K562 (cell line): Measurements from ENCODE around the gene SCRN2. TPM values are rescaled to one million over a fixed set of nuclear protein-coding genes. Genes with fewer than 3 reads are reported as not detected.

Experiments used
- ATAC-seq: fragments of 200-7000 bp; cut with Tn5 transposase; 3 replicates; pipeline ENCODE4 v1.9.1; 2020; ENCODE audit warnings: moderate library complexity
- BruUV-seq: library from RNA; stranded (reverse); fragments of 400-500 nt; replicated peaks from 2 replicates; lab custom pipeline; 2021; lab: Mats Ljungman, UMichigan
- CTCF ChIA-PET: fragments of 300-600 bp; formaldehyde crosslinking; extraction: SDS; loops from one replicate; lab custom pipeline; 2021; ENCODE audit warnings: low intra/inter-chr PET ratio; lab: Yijun Ruan, JAX
- POLR2A ChIA-PET: fragments of 300-600, 350-650 bp; sonication (Branson Sonifier 250); formaldehyde crosslinking; extraction: SDS; loops from one replicate; lab custom pipeline; 2021; ENCODE audit warnings: antibody characterized with exemption, inconsistent platforms; lab: Yijun Ruan, JAX
- DNase-seq, 4 experiments: peaks; one replicate each; pipeline versions ENCODE4 v3.0.0 to v3.0.0-alpha.2; 2011 to 2018; ENCODE audit warnings: low spot score in 3 of 4, mixed read lengths in 3 of 4; ENCODE audit errors: extremely low read depth in 1 of 4
- FAIRE-seq: peaks from 2 replicates; lab custom pipeline; 2011; peaks lifted over from hg19 to GRCh38; lab: Jason Lieb, UNC
- H2AFZ ChIP-seq: 2 replicates; pipeline ENCODE4 v1.6.0; 2011; ENCODE audit warnings: low read depth, low read length, control low read depth, inconsistent platforms
- H3K27ac ChIP-seq: fragments of 200-600 bp; 3 replicates; pipeline ENCODE4 v1.8.0; 2011; ENCODE audit warnings: low read depth, mild to moderate bottlenecking, control low read depth, inconsistent platforms, low read length, moderate library complexity, mixed read lengths; ENCODE audit errors: extremely low read depth
- H3K27me3 ChIP-seq, 2 experiments: fragments of 300-600 bp in 1 of 2; 2 replicates in 1 of 2; 3 replicates in 1 of 2; pipeline versions ENCODE4 v1.6.0 to v1.8.0; 2011; ENCODE audit warnings: inconsistent platforms in 2 of 2, low read length in 2 of 2, mild to moderate bottlenecking in 1 of 2, mixed read lengths in 1 of 2, moderate library complexity in 1 of 2; ENCODE audit not compliant: control insufficient read depth in 2 of 2, insufficient read depth in 2 of 2
- H3K36me3 ChIP-seq: fragments of 300-600 bp; 3 replicates; pipeline ENCODE4 v1.8.0; 2011; ENCODE audit warnings: mild to moderate bottlenecking, low read length, inconsistent platforms; ENCODE audit not compliant: control insufficient read depth, insufficient read depth
- H3K4me1 ChIP-seq, 2 experiments: fragments of 200-600 bp in 1 of 2; replicated peaks in 1 of 2; 2 replicates in 1 of 2; 3 replicates in 1 of 2; pipeline versions ENCODE4 v1.5.1 to v1.8.0; 2011; ENCODE audit warnings: inconsistent platforms in 2 of 2, low read length in 2 of 2, mild to moderate bottlenecking in 1 of 2, mixed read lengths in 1 of 2, moderate library complexity in 1 of 2; ENCODE audit not compliant: control insufficient read depth in 2 of 2, insufficient read depth in 2 of 2
- H3K4me2 ChIP-seq: 2 replicates; pipeline ENCODE4 v1.6.1; 2011; ENCODE audit warnings: low read length, control low read depth, inconsistent platforms, mixed read lengths; ENCODE audit not compliant: insufficient read depth
- H3K4me3 ChIP-seq: fragments of 200-600 bp; sonication (generic), shearing (Covaris generic); 2 replicates; pipeline ENCODE4 v1.5.1; 2016; ENCODE audit warnings: control low read depth, inconsistent platforms
- H3K79me2 ChIP-seq: fragments of 200-600 bp; 3 replicates; pipeline ENCODE4 v1.8.0; 2011; ENCODE audit warnings: low read length, inconsistent platforms; ENCODE audit not compliant: control insufficient read depth, insufficient read depth
- H3K9ac ChIP-seq, 2 experiments: 2 replicates each; pipeline versions ENCODE4 v1.6.0 to v1.6.1; 2011; ENCODE audit warnings: low read depth in 2 of 2, low read length in 2 of 2, control low read depth in 1 of 2, inconsistent platforms in 1 of 2, mild to moderate bottlenecking in 1 of 2, mixed read lengths in 1 of 2; ENCODE audit not compliant: insufficient read depth in 1 of 2
- H3K9me1 ChIP-seq: one replicate; pipeline ENCODE4 v1.6.0; 2011; ENCODE audit warnings: inconsistent platforms, mild to moderate bottlenecking, low read length, moderate library complexity; ENCODE audit not compliant: control insufficient read depth, insufficient read depth
- H3K9me3 ChIP-seq: replicated peaks from 2 replicates; pipeline ENCODE4 v1.5.1; 2011; ENCODE audit warnings: low read depth, low read length, inconsistent platforms; ENCODE audit not compliant: control insufficient read depth, insufficient read depth
- H4K20me1 ChIP-seq: replicated peaks from 2 replicates; pipeline ENCODE4 v1.6.1; 2011; ENCODE audit warnings: low read length, inconsistent platforms, mixed read lengths; ENCODE audit not compliant: control insufficient read depth, insufficient read depth
- DIDO1 ChIP-seq: fragments of 450-650 bp; IDR thresholded peaks from 2 replicates; pipeline ENCODE4 v1.6.1; 2016; ENCODE audit warnings: low read depth, missing biosample characterization, missing genetic modification characterization
- IRF2 ChIP-seq: sonication (generic); formaldehyde crosslinking; IDR thresholded peaks from 2 replicates; pipeline ENCODE4 v1.8.1; 2022; ENCODE audit warnings: mild to moderate bottlenecking, missing genetic modification reagents
- MTA1 ChIP-seq: fragments of 450-650 bp; IDR thresholded peaks from 2 replicates; pipeline ENCODE4 v1.6.1; 2017; ENCODE audit warnings: borderline replicate concordance
- SETDB1 ChIP-seq: IDR thresholded peaks from one replicate; pipeline ENCODE4 v1.6.1; 2012; ENCODE audit warnings: low read length, control low read depth, inconsistent platforms
- SRF ChIP-seq, 2 experiments: fragments of 250-450, 450-650 bp in 1 of 2; sonication (Bioruptor Pico) in 1 of 2; sonication (generic) in 1 of 2; formaldehyde crosslinking; IDR thresholded peaks; 2 replicates each; pipeline versions ENCODE4 v1.5.0 to v1.5.1; 2020 to 2022; ENCODE audit warnings: mild to moderate bottlenecking in 1 of 2, missing genetic modification reagents in 1 of 2
- ZBTB7A ChIP-seq: IDR thresholded peaks from 2 replicates; pipeline ENCODE4 v1.6.1; 2011; ENCODE audit warnings: low read depth, mild to moderate bottlenecking, low read length, moderate library complexity, borderline replicate concordance; ENCODE audit not compliant: control insufficient read depth
- ZKSCAN3 ChIP-seq: fragments of 250-450 bp; sonication (Bioruptor Pico); IDR thresholded peaks from 2 replicates; pipeline ENCODE4 v1.4.0; 2020
- ZNF140 ChIP-seq: fragments of 250-450 bp; sonication (Bioruptor Pico); IDR thresholded peaks from 2 replicates; pipeline ENCODE4 v1.8.0; 2021; ENCODE audit warnings: moderate library complexity, mild to moderate bottlenecking, inconsistent platforms
- ZNF696 ChIP-seq: fragments of 250-450 bp; sonication (Bioruptor Pico); conservative IDR thresholded peaks from 2 replicates; pipeline ENCODE4 v1.4.0; 2020; ENCODE audit warnings: mild to moderate bottlenecking, moderate library complexity
- WGBS: fragments of 100-300 bp; shearing (Covaris generic); methylation state at CpG from one replicate; pipeline ENCODE4 v1.1.6; 2016; ENCODE audit warnings: low coverage, mixed read lengths; ENCODE audit not compliant: insufficient coverage; ENCODE audit errors: missing lambda C conversion rate; 5-methylcytosine and 5-hydroxymethylcytosine counted together
- in situ Hi-C: fragments of 300-500 bp; cut with MboI; formaldehyde crosslinking; loops from 4 replicates; pipeline ENCODE4 v1.15.0; 2018; ENCODE audit warnings: inconsistent platforms, mixed read lengths
- intact Hi-C: fragments of 100-400 bp; cut with micrococcal nuclease; formaldehyde crosslinking; loops from 2 replicates; pipeline ENCODE4 v1.14.2; 2022
- polyA plus RNA-seq, 8 experiments: library from polyadenylated mRNA; depleted of rRNA in 4 of 8; stranded (reverse) in 5 of 8; unstranded in 3 of 8; fragments of >200 nt; fragmentation: Nextera tagmentation in 2 of 8; fragmentation: Illumina TruSeq in 1 of 8; extraction: Ambion mirVana in 2 of 8; extraction: Trizol in 1 of 8; gene quantifications; 2 replicates each; pipeline versions ENCODE4 v1.2.1 to v1.2.3, GENCODE V29; 2011 to 2014; ENCODE audit warnings: inconsistent platforms in 1 of 8, missing spikeins in 1 of 8
- total RNA-seq, 7 experiments: library from RNA; depleted of rRNA in 6 of 7; stranded (reverse); fragments of >200 nt in 6 of 7; fragmentation: Illumina TruSeq in 2 of 7; extraction: Trizol in 2 of 7; gene quantifications; 2 replicates each; pipeline versions ENCODE4 v1.2.1 to v1.2.3, GENCODE V29; 2011 to 2021; ENCODE audit warnings: low replicate concordance in 1 of 7

The SCRN2 gene
- total and polyA plus RNA-seq, 9 of the 15 experiments (the other 6 are each of a cell fraction or from before 2014, with no cell fraction given) = 0.25 to 32.9 (median 13.6) TPM

GRCh38 chr17:47857551-47858455 is 16.7 kb upstream of the SCRN2 start:
- no peak for FAIRE-seq
- H3K4me2 ChIP-seq = no peak overlapping the region
- H3K4me3 ChIP-seq = no peak overlapping the region
- intact Hi-C loops (no loop called here), in situ Hi-C loops (no loop called here)
- 58% methylated on average over 15 of the region's 16 CpGs for WGBS
- H3K9ac ChIP-seq = 0 out of 4 replicates have a peak overlapping the region, but pooled peaks of 1 of the 2 experiments have one; percentile 38
- BruUV-seq = no TSS peak
- no peak for DNase-seq
- H3K9me3 ChIP-seq = no peaks in the 10 kb centered on the region
- no peaks in the 10 kb centered on the region for H3K79me2 ChIP-seq
- no peak overlapping the region for H2AFZ ChIP-seq
- no peaks in the 10 kb centered on the region for H3K9me1 ChIP-seq
- H3K27me3 ChIP-seq = peaks cover 0 to 2% of the 10 kb centered on the region in 2 experiments; a peak in 1 of 5 replicates
- ChIA-PET POLR2A (interaction anchor here (0.6 to 1.4 kb wide), 6 partner anchors 9 to 124 kb away, joined by 3 to 8 read pairs (median 4); no protein-coding TSS in a partner anchor), CTCF (no interaction called here)
- ATAC-seq = no peak
- H3K4me1 ChIP-seq = peaks cover 9 to 19% of the 10 kb centered on the region in 2 experiments; a peak in 4 of 5 replicates
- no peak for TF ChIP-seq SETDB1
- TF ChIP-seq SRF (CRISPR knock-in tag; IDR thresholded peaks at IDR 0.05) = no peak
- no peak for TF ChIP-seq ZBTB7A
- no peak for TF ChIP-seq ZNF140 (CRISPR knock-in tag)
- TF ChIP-seq IRF2 = no peak
- no peak for TF ChIP-seq ZNF696 (CRISPR knock-in tag)
- TF ChIP-seq ZKSCAN3 (CRISPR knock-in tag) = no peak
- no peak for TF ChIP-seq DIDO1 (tag)
- TF ChIP-seq MTA1 = no peak
- no peaks in the 10 kb centered on the region for H3K36me3 ChIP-seq
- H4K20me1 ChIP-seq = no peaks in the 10 kb centered on the region
- H3K27ac ChIP-seq = no peak overlapping the region
